ENCODE results near the gene SLC27A1. TPM values are rescaled to one million over a fixed set of nuclear protein-coding genes. Genes with fewer than 3 reads are reported as not detected.
A peak's percentile ranks its signal among the peaks of the same experiment; 100 is the strongest.

The SLC27A1 gene
- total RNA-seq, 4 donors from 2014 or later = 30.6 to 58.2 (median 43.6) TPM

- no peak overlapping the region for H3K4me3 ChIP-seq (ENCODE audit: low read depth, poor library complexity, severe bottlenecking)
- 30 to 33% methylated on average over 6 of the region's 6 CpGs for WGBS, 2 donors
- intact Hi-C loops (cut with DNase I; ENCODE audit: low total_unique reads) = loop anchor here (10.0 kb wide), 1 partner anchor 72 kb away; the partner anchor contains the start of gene CCDC194
- TF ChIP-seq CTCF (IDR thresholded peaks at IDR 0.05) (no peak), POLR2A (IDR thresholded peaks at IDR 0.05) (no peak)
- no peak for DNase-seq (ENCODE audit: low spot score in 2 of 2)
Measured at GRCh38 chr19:17466487-17466850, 3.9 kb upstream of the SLC27A1 start.

GRCh38 chr19:17467471-17468301 is 2.6 kb upstream of the SLC27A1 start:
- no peak for DNase-seq (ENCODE audit: low spot score in 2 of 2)
- WGBS, 2 donors = 58 to 61% methylated on average over 12 of the region's 12 CpGs
- intact Hi-C loops (cut with DNase I; ENCODE audit: low total_unique reads) = loop anchor here (10.0 kb wide), 1 partner anchor 73 kb away; the partner anchor contains the start of gene CCDC194

GRCh38 chr19:17468302-17469091 is 1.8 kb upstream of the SLC27A1 start:
- WGBS, 2 donors = 36% methylated on average over 25 of the region's 25 CpGs
- DNase-seq (ENCODE audit: low spot score in 2 of 2) = peak; percentile 52 to 94
- no peak for TF ChIP-seq CTCF (IDR thresholded peaks at IDR 0.05)
- TF ChIP-seq POLR2A (IDR thresholded peaks at IDR 0.05) = no peak
- no peak overlapping the region for H3K4me3 ChIP-seq (ENCODE audit: low read depth, poor library complexity, severe bottlenecking)
- intact Hi-C loops (cut with DNase I; ENCODE audit: low total_unique reads) = loop anchor here (10.0 kb wide), 1 partner anchor 74 kb away; the partner anchor contains the start of gene CCDC194

More at GRCh38 chr19:17467471-17468301, 2.6 kb upstream of the SLC27A1 start:
- no peak overlapping the region for H3K4me3 ChIP-seq (ENCODE audit: low read depth, poor library complexity, severe bottlenecking)
- TF ChIP-seq CTCF (IDR thresholded peaks at IDR 0.05) (no peak), POLR2A (IDR thresholded peaks at IDR 0.05) (no peak)

GRCh38 chr19:17469092-17469480 is 1.2 kb upstream of the SLC27A1 start:
- WGBS, 2 donors = 0 to 6% methylated on average over 8 to 19 of the region's 19 CpGs
- intact Hi-C loops (cut with DNase I; ENCODE audit: low total_unique reads) = loop anchor here (10.0 kb wide), 1 partner anchor 74 kb away; the partner anchor contains the start of gene CCDC194
- no peak for DNase-seq (ENCODE audit: low spot score in 2 of 2)
- H3K4me3 ChIP-seq (ENCODE audit: low read depth, poor library complexity, severe bottlenecking) = peak overlapping the region; percentile 15
- TF ChIP-seq CTCF (IDR thresholded peaks at IDR 0.05) (no peak), POLR2A (IDR thresholded peaks at IDR 0.05) (no peak)

- WGBS, 2 donors = 0 to 2% methylated on average over 31 of the region's 31 CpGs
- peak; percentile 97 to 99 for DNase-seq (ENCODE audit: low spot score in 2 of 2)
- TF ChIP-seq CTCF (IDR thresholded peaks at IDR 0.05) (no peak), POLR2A (IDR thresholded peaks at IDR 0.05) (no peak)
- intact Hi-C loops (cut with DNase I; ENCODE audit: low total_unique reads) = loop anchor here (10.0 kb wide), 1 partner anchor 75 kb away; the partner anchor contains the start of gene CCDC194
- peak overlapping the region; percentile 15 for H3K4me3 ChIP-seq (ENCODE audit: low read depth, poor library complexity, severe bottlenecking)
Measured at GRCh38 chr19:17469481-17470067, 750 bp upstream of the SLC27A1 start.

All from lower leg skin (tissue), 4 donors.